ENCODE measurements around the gene COL2A1.

COL2A1 gene

GRCh38 chr12:47988073-47989022 is 15.9 kb downstream of the COL2A1 start:
- Histone ChIP-seq H3K9me3 (no peaks in the 10 kb centered on the region), H3K36me3 (no peaks in the 10 kb centered on the region), H3K4me3 (ENCODE audit: low read depth, low read length) (no peak overlapping the region), H3K27me3 (no peaks in the 10 kb centered on the region), H3K4me1 (peaks cover 8% of the 10 kb centered on the region; the same call in 1 of the 2 replicates)
- no peak for TF ChIP-seq CTCF (IDR thresholded peaks at IDR 0.05; ENCODE audit: low read depth, low read length)
- DNase-seq, result no peak

DNA sequence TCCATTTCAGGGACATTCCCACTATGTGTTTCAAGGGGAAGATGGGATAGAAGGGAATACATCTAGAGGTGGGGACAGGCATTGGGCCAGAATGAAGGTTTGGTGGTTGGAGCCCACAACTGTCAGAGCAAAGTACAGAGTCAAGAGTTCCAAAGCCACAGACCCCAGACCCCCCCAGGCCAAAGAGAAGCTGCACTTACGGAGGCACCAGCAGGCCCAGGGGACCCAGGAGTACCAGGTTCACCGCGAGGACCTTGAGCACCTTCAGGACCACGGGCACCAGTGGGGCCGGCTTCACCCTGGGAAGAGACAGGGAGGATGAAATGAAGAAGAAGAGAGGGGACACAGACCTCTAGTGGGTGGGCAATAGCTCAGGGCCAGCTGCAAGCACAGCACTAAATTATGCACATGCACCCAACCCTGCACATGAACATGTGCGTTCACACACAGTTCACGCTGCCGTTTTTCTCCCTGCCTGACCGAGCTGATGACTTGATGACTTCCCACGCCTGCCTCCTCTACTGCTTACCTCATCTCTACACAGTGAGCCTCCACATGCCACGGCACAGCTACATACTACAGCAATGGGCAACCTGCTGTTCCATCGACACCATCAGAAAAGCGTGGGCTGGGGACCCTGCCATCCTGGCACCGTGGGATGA is 16.7 kb downstream of the COL2A1 start:
- DNase-seq, result no peak
- TF ChIP-seq CTCF (IDR thresholded peaks at IDR 0.05; ENCODE audit: low read depth, low read length), result no peak
- H3K9me3 ChIP-seq, result no peaks in the 10 kb centered on the region
- no peaks in the 10 kb centered on the region for H3K36me3 ChIP-seq
- no peak overlapping the region for H3K4me3 ChIP-seq (ENCODE audit: low read depth, low read length)
- H3K4me1 ChIP-seq, result peaks cover 8% of the 10 kb centered on the region; the same call in 1 of the 2 replicates
- no peaks in the 10 kb centered on the region for H3K27me3 ChIP-seq

GRCh38 chr12:47986832-47987231 is 17.4 kb downstream of the COL2A1 start:
- no peaks in the 10 kb centered on the region for H3K36me3 ChIP-seq

DNA sequence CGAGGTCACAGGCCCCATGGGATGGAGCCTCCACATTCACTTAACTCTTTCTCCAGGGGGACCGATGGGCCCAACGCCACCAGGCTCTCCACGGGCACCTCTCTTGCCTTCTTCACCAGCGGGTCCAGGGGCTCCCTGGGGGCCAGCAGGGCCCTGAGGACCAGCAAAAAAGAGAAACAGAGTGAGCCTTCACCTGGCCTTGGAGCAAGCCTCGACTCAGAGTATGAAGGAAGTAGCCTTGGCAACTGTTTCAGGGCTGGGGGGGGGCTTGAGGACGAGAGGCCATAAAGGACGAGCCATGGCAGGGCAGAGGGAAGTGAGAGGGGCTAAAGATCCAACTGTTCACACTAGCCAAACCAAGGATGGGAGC is 18.0 kb downstream of the COL2A1 start:
- H3K27me3 ChIP-seq, result no peaks in the 10 kb centered on the region
- no peak for DNase-seq
- H3K4me3 ChIP-seq (ENCODE audit: low read depth, low read length), result no peak overlapping the region
- H3K4me1 ChIP-seq, result peaks cover 4% of the 10 kb centered on the region; the same call in 1 of the 2 replicates
- no peaks in the 10 kb centered on the region for H3K36me3 ChIP-seq
- H3K9me3 ChIP-seq, result no peaks in the 10 kb centered on the region
- no peak for TF ChIP-seq CTCF (IDR thresholded peaks at IDR 0.05; ENCODE audit: low read depth, low read length)

More at GRCh38 chr12:47986832-47987231, 17.4 kb downstream of the COL2A1 start:
- Histone ChIP-seq H3K4me3 (ENCODE audit: low read depth, low read length) (no peak overlapping the region), H3K9me3 (no peaks in the 10 kb centered on the region), H3K27me3 (no peaks in the 10 kb centered on the region), H3K4me1 (peaks cover 8% of the 10 kb centered on the region; the same call in 1 of the 2 replicates)
- TF ChIP-seq CTCF (IDR thresholded peaks at IDR 0.05; ENCODE audit: low read depth, low read length), result no peak
- no peak for DNase-seq

DNA sequence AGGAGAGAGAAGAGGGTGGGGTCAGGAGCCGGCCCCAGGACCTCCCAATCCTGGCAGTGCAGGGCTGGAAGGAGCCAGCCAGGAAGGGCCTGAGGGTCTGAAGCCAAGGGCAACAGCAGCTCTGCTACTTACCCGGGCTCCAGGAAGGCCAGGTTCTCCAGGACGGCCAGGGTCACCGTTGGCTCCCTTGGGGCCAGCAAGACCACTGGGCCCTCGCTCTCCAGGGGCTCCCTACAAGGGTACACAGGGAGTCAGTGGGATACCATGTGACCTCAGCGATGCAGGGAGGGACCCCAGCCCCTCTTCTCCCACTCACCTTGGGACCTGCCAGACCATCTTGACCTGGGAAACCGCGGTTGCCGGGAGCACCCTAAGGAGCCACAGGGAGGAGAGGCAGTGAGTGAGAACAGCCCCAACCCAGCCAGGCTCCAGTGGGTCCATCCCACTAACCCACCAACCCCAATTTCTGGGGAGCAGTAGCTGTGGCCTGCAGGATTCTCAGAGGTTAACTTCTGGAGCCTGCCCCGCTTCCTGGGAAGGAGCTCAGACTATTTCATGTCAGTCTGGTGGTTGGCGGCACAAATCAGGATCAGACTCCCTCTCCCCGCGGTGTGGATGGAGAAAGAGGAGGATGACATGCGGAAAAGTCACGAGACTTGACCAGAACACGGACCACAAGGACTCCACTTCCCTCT is 18.5 kb downstream of the COL2A1 start:
- no peaks in the 10 kb centered on the region for H3K27me3 ChIP-seq
- H3K36me3 ChIP-seq, result no peaks in the 10 kb centered on the region
- DNase-seq, result no peak
- no peaks in the 10 kb centered on the region for H3K9me3 ChIP-seq
- no peak for TF ChIP-seq CTCF (IDR thresholded peaks at IDR 0.05; ENCODE audit: low read depth, low read length)
- no peak overlapping the region for H3K4me3 ChIP-seq (ENCODE audit: low read depth, low read length)
- H3K4me1 ChIP-seq, result no peaks in the 10 kb centered on the region
